ENCODE data around the gene USF3.

GRCh38 chr3:113649174-113649845, 47.1 kb downstream of the USF3 start:
- TF ChIP-seq POLR2A (IDR thresholded peaks at IDR 0.05) (no peak), CTCF (IDR thresholded peaks at IDR 0.05) (no peak)

All from uterus (tissue), 2 donors.